HepG2 (cell line): ENCODE data around the gene DOCK2.

Source experiments
- CTCF ChIP-seq: sonication (generic); formaldehyde crosslinking; IDR thresholded peaks from 2 replicates; pipeline ENCODE4 v1.5.0; 2020; ENCODE audit warnings: mild to moderate bottlenecking, missing genetic modification reagents, moderate library complexity
- SNAPC5 ChIP-seq: sonication (generic); formaldehyde crosslinking; IDR thresholded peaks from 2 replicates; pipeline ENCODE4 v1.8.1; 2023; ENCODE audit warnings: mild to moderate bottlenecking, missing genetic modification reagents, borderline replicate concordance
- ZBTB4 ChIP-seq: sonication (generic); formaldehyde crosslinking; IDR thresholded peaks from 2 replicates; pipeline ENCODE4 v1.4.0; 2020; ENCODE audit warnings: missing genetic modification reagents, mild to moderate bottlenecking, borderline replicate concordance
- ZBTB49 ChIP-seq: sonication (generic); formaldehyde crosslinking; IDR thresholded peaks from 2 replicates; pipeline ENCODE4 v1.4.0; 2020; ENCODE audit warnings: missing genetic modification reagents, borderline replicate concordance
- ZNF496 ChIP-seq: sonication (generic); formaldehyde crosslinking; IDR thresholded peaks from 2 replicates; pipeline ENCODE4 v1.8.1; 2023; ENCODE audit warnings: mild to moderate bottlenecking, moderate library complexity, missing genetic modification reagents; ENCODE audit not compliant: insufficient replicate concordance
- ZNF576 ChIP-seq: sonication (generic); formaldehyde crosslinking; IDR thresholded peaks from 2 replicates; pipeline ENCODE4 v1.4.0; 2020; ENCODE audit warnings: mild to moderate bottlenecking, missing genetic modification reagents
- ZNF746 ChIP-seq: sonication (generic); formaldehyde crosslinking; IDR thresholded peaks from 2 replicates; pipeline ENCODE4 v1.8.0; 2022; ENCODE audit warnings: mild to moderate bottlenecking, missing genetic modification reagents

GRCh38 chr5:169732841-169733240 lies 95.8 kb downstream of the DOCK2 start:
- no peak for TF ChIP-seq ZNF496 (CRISPR knock-in tag)
- no peak for TF ChIP-seq ZBTB4
- TF ChIP-seq CTCF (CRISPR knock-in tag) = no peak
- no peak for TF ChIP-seq ZNF746 (CRISPR knock-in tag)
- TF ChIP-seq SNAPC5 (CRISPR knock-in tag) = no peak
- TF ChIP-seq ZNF576 (CRISPR knock-in tag) = no peak
- TF ChIP-seq ZBTB49 (CRISPR knock-in tag) = no peak
